B cell (primary cell): ENCODE data around the gene PSMA6. TPM values are rescaled to one million over a fixed set of nuclear protein-coding genes. Genes with fewer than 3 reads are reported as not detected.

Experiments used
- ATAC-seq: fragments of 200-7000 bp; cut with Tn5 transposase; one replicate; pipeline ENCODE4 v1.10.0; 2021; ENCODE audit warnings: low read depth, mild to moderate bottlenecking, moderate number of reproducible peaks, moderate library complexity
- CTCF ChIA-PET: fragments of 350-600 bp; sonication (Branson Sonifier 250); formaldehyde crosslinking; loops from one replicate; lab custom pipeline; 2021; ENCODE audit warnings: antibody characterized with exemption, inconsistent platforms; lab: Charles Lee
- POLR2A ChIA-PET: fragments of 350-600 bp; sonication (Branson Sonifier 250); formaldehyde crosslinking; loops from one replicate; lab custom pipeline; 2021; ENCODE audit warnings: antibody characterized with exemption; lab: Charles Lee
- DNase-seq: peaks from one replicate; pipeline ENCODE4 v3.0.0; 2013
- H2AFZ ChIP-seq: 2 replicates; pipeline ENCODE4 v1.6.1; 2012; ENCODE audit warnings: mild to moderate bottlenecking, low read depth, low read length; ENCODE audit not compliant: insufficient read depth, poor library complexity, severe bottlenecking
- H3K27ac ChIP-seq, 2 donors: 1 replicate in 1 of 2; 2 replicates in 1 of 2; pipeline ENCODE4 v1.5.1; 2012 to 2013; ENCODE audit warnings: low read length in 2 of 2, mild to moderate bottlenecking in 2 of 2, moderate library complexity in 1 of 2
- H3K27me3 ChIP-seq, 4 experiments: fragments of 200-600 bp in 1 of 4; sonication (generic) in 1 of 4; replicated peaks in 1 of 4; 1 replicate in 2 of 4; 2 replicates in 2 of 4; pipeline versions ENCODE4 v1.6.1 to v1.7.0; 2013 to 2016; ENCODE audit warnings: low read length in 3 of 4, mild to moderate bottlenecking in 2 of 4, mixed read lengths in 1 of 4, moderate library complexity in 1 of 4; ENCODE audit not compliant: insufficient read depth in 4 of 4, control insufficient read depth in 3 of 4; ENCODE audit errors: control extremely low read depth in 1 of 4
- H3K36me3 ChIP-seq, 2 experiments: replicated peaks in 1 of 2; 1 replicate in 1 of 2; 2 replicates in 1 of 2; pipeline versions ENCODE4 v1.6.1 to v1.7.1; 2013; ENCODE audit warnings: low read length in 1 of 2; ENCODE audit not compliant: insufficient read depth in 2 of 2, control insufficient read depth in 1 of 2; ENCODE audit errors: control extremely low read depth in 1 of 2, extremely low read depth in 1 of 2
- H3K4me1 ChIP-seq, 2 donors: fragments of 200-600 bp in 1 of 2; sonication (generic) in 1 of 2; 1 replicate in 1 of 2; 2 replicates in 1 of 2; pipeline versions ENCODE4 v1.5.1 to v1.6.1; 2013 to 2017; ENCODE audit warnings: low read length in 2 of 2; ENCODE audit not compliant: control insufficient read depth in 2 of 2, insufficient read depth in 2 of 2
- H3K4me2 ChIP-seq: replicated peaks from 2 replicates; pipeline ENCODE3; 2012; ENCODE audit warnings: mild to moderate bottlenecking, low read depth, low read length; ENCODE audit not compliant: poor library complexity, severe bottlenecking
- H3K4me3 ChIP-seq, 5 experiments: fragments of 200-600 bp in 1 of 5; sonication (generic) in 1 of 5; 1 replicate in 3 of 5; 2 replicates in 2 of 5; pipeline versions ENCODE4 v1.5.1 to v1.7.0; 2011 to 2016; ENCODE audit warnings: low read length in 4 of 5, mild to moderate bottlenecking in 4 of 5, low read depth in 2 of 5, control low read depth in 1 of 5, moderate library complexity in 1 of 5; ENCODE audit not compliant: insufficient read depth in 1 of 5; ENCODE audit errors: control extremely low read depth in 1 of 5, extremely low read depth in 1 of 5
- H3K79me2 ChIP-seq: fragments of 200-600 bp; sonication (generic); one replicate; pipeline ENCODE4 v1.6.0; 2016; ENCODE audit warnings: low read length; ENCODE audit not compliant: control insufficient read depth, insufficient read depth
- H3K9ac ChIP-seq: fragments of 200-600 bp; sonication (generic); 2 replicates; pipeline ENCODE4 v1.6.1; 2017; ENCODE audit warnings: mild to moderate bottlenecking, low read length, moderate library complexity
- H3K9me3 ChIP-seq, 3 donors: one replicate each; pipeline versions ENCODE4 v1.6.1 to v1.7.1; 2013; ENCODE audit warnings: low read length in 2 of 3; ENCODE audit not compliant: control insufficient read depth in 2 of 3, insufficient read depth in 1 of 3; ENCODE audit errors: control extremely low read depth in 1 of 3
- H4K20me1 ChIP-seq: 2 replicates; pipeline ENCODE4 v1.6.0; 2012; ENCODE audit warnings: mild to moderate bottlenecking, low read length; ENCODE audit not compliant: insufficient read depth, control insufficient read depth, poor library complexity, severe bottlenecking
- H3K27ac Mint-ChIP-seq: one replicate; pipeline ENCODE4 v1.8.0; 2021; ENCODE audit warnings: mixed read lengths
- H3K27me3 Mint-ChIP-seq: one replicate; pipeline ENCODE4 v1.8.0; 2021; ENCODE audit warnings: mixed read lengths
- H3K4me1 Mint-ChIP-seq: one replicate; pipeline ENCODE4 v1.8.0; 2021; ENCODE audit warnings: mixed read lengths
- H3K4me3 Mint-ChIP-seq: one replicate; pipeline ENCODE4 v1.8.0; 2021; ENCODE audit warnings: mixed read lengths
- H3K9me3 Mint-ChIP-seq: one replicate; pipeline ENCODE4 v1.8.0; 2022; ENCODE audit warnings: mixed read lengths; ENCODE audit not compliant: insufficient read depth
- EZH2 ChIP-seq: IDR thresholded peaks from 2 replicates; pipeline ENCODE4 v1.6.1; 2012; ENCODE audit warnings: borderline replicate concordance, low read depth, mild to moderate bottlenecking, moderate library complexity, low read length; ENCODE audit not compliant: insufficient read depth, poor library complexity, severe bottlenecking
- WGBS: methylation state at CpG from one replicate; pipeline ENCODE4 v1.1.5; 2013; ENCODE audit warnings: missing lambda C conversion rate; ENCODE audit not compliant: insufficient coverage; 5-methylcytosine and 5-hydroxymethylcytosine counted together
- intact Hi-C: fragments of 100-400 bp; cut with micrococcal nuclease; formaldehyde crosslinking; loops from one replicate; pipeline ENCODE4 v1.10.0; 2022
- polyA plus RNA-seq: library from polyadenylated mRNA; depleted of rRNA; stranded (reverse); fragments of >200 nt; gene quantifications from 2 replicates; pipeline ENCODE4 v1.2.3, GENCODE V29; 2012
- total RNA-seq, 2 donors: library from RNA; stranded (reverse); fragments of 120-200 nt in 1 of 2; gene quantifications; 1 replicate in 1 of 2; 2 replicates in 1 of 2; pipeline versions ENCODE4 v1.2.3 to v1.2.4, GENCODE V29; 2013 to 2022
- TF ChIP-seq, protein P1 (sequence below): fragments of 200-600 bp; IDR thresholded peaks from one replicate; pipeline ENCODE4 v1.8.0; 2022; ENCODE audit warnings: antibody characterized with exemption, mild to moderate bottlenecking

Gene PSMA6
- total and polyA plus RNA-seq, 2 donors (not counting 1 experiment from before 2014, with no cell fraction given) = 47.0 to 70.6 TPM

DNA sequence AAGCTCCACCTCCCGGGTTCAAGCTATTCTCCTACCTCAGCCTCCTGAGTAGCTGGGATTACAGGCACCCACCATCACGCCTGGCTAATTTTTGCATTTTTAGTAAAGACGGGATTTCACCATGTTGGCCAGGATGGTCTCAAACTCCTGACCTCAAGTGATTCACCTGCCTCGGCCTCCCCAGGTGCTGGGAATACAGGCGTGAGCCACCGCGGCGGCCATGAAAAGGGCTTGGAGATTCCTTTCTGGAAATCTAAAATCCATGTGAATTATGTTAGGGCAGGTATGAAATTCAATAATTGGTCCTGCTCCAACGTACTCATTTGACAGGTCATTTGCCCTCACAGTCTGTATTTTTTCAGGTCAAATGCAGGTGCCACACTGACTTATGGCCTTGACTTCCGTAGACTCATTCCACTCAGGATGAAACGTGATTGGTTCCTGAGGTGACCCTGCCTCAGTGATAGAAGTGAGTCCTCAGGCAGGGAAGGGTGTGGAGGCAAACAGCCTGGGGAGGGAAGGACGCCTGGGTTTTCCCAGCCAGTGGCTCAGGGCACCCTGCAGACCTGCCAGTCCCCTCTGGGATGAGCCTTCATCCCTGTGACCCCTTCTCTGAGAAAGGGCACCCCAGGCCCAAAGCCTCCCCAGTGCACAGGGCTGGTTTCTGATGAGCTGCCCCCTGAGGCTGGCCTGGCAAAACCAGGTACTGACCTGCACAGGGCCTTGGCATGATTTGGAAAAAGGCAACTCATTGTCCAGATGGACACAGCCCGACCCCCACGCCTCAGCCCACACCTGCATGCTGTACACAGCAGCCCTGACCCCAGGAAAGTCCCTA is 48.7 kb downstream of the PSMA6 start:
- TF ChIP-seq, protein P1, sequence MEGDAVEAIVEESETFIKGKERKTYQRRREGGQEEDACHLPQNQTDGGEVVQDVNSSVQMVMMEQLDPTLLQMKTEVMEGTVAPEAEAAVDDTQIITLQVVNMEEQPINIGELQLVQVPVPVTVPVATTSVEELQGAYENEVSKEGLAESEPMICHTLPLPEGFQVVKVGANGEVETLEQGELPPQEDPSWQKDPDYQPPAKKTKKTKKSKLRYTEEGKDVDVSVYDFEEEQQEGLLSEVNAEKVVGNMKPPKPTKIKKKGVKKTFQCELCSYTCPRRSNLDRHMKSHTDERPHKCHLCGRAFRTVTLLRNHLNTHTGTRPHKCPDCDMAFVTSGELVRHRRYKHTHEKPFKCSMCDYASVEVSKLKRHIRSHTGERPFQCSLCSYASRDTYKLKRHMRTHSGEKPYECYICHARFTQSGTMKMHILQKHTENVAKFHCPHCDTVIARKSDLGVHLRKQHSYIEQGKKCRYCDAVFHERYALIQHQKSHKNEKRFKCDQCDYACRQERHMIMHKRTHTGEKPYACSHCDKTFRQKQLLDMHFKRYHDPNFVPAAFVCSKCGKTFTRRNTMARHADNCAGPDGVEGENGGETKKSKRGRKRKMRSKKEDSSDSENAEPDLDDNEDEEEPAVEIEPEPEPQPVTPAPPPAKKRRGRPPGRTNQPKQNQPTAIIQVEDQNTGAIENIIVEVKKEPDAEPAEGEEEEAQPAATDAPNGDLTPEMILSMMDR = no peak
- no peak for TF ChIP-seq EZH2
- no peak overlapping the region for H3K4me3 Mint-ChIP-seq
- no peaks in the 10 kb centered on the region for H3K36me3 ChIP-seq
- no peaks in the 10 kb centered on the region for H3K27me3 Mint-ChIP-seq
- H4K20me1 ChIP-seq = no peaks in the 10 kb centered on the region
- peaks cover 16 to 26% of the 10 kb centered on the region in 2 donors for H3K4me1 ChIP-seq
- no peak overlapping the region for H3K27ac ChIP-seq
- peak overlapping the region; percentile 86 for H2AFZ ChIP-seq
- H3K9me3 ChIP-seq = no peaks in the 10 kb centered on the region
- intact Hi-C loops = no loop called here
- no peaks in the 10 kb centered on the region for H3K27me3 ChIP-seq
- no peak for ATAC-seq
- H3K9ac ChIP-seq = no peak overlapping the region
- H3K4me3 ChIP-seq = no peak overlapping the region
- DNase-seq = no peak
- WGBS = 98% methylated on average over 14 of the region's 14 CpGs
- no peak overlapping the region for H3K27ac Mint-ChIP-seq
- H3K79me2 ChIP-seq = no peaks in the 10 kb centered on the region
- ChIA-PET CTCF (interaction anchor here (1.2 kb wide), 1 partner anchor 81 kb away, joined by 3 read pairs; no protein-coding TSS in a partner anchor), POLR2A (interaction anchor here (0.6 to 1.9 kb wide), 3 partner anchors 27 to 64 kb away, joined by 3 to 7 read pairs (median 6); partner anchors contain the start of genes NFKBIA and PSMA6)
- H3K9me3 Mint-ChIP-seq = no peaks in the 10 kb centered on the region
- peak overlapping the region; percentile 76 for H3K4me2 ChIP-seq
- H3K4me1 Mint-ChIP-seq = peaks cover 22% of the 10 kb centered on the region

DNA sequence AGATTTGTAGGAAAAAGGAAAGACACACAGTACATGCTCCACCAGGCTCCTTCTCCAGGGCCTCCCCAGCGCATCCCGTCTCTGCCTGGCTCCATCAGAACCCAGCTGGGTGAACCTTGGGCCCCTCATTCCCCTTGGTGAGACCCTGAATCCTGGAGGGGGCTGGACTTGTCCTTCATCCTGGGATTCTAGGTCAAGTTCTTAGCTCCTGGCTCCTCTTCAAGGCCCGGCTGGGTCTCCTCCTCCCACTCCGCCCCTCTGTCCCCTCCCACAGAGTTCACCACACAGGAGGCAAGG is 49.2 kb downstream of the PSMA6 start:
- ChIA-PET CTCF (interaction anchor here (1.2 kb wide), 1 partner anchor 80 kb away, joined by 3 read pairs; no protein-coding TSS in a partner anchor), POLR2A (interaction anchor here (0.7 kb wide), 1 partner anchor 11 kb away, joined by 3 read pairs; no protein-coding TSS in a partner anchor)
- 35% methylated on average over 4 of the region's 4 CpGs for WGBS
- H3K4me3 Mint-ChIP-seq = no peak overlapping the region
- DNase-seq = no peak
- no peaks in the 10 kb centered on the region for H3K27me3 Mint-ChIP-seq
- H3K9me3 Mint-ChIP-seq = no peaks in the 10 kb centered on the region
- no peak overlapping the region for H3K27ac Mint-ChIP-seq
- no peak overlapping the region for H3K9ac ChIP-seq
- H3K4me1 ChIP-seq = peaks cover 16 to 26% of the 10 kb centered on the region in 2 donors
- no peaks in the 10 kb centered on the region for H3K79me2 ChIP-seq
- H4K20me1 ChIP-seq = no peaks in the 10 kb centered on the region
- H3K4me2 ChIP-seq = peak overlapping the region; percentile 26
- no peak overlapping the region for H3K27ac ChIP-seq
- peaks cover 22% of the 10 kb centered on the region for H3K4me1 Mint-ChIP-seq
- no peak overlapping the region for H3K4me3 ChIP-seq
- H3K27me3 ChIP-seq = no peaks in the 10 kb centered on the region
- H3K9me3 ChIP-seq = no peaks in the 10 kb centered on the region
- intact Hi-C loops = no loop called here
- no peak for ATAC-seq
- H2AFZ ChIP-seq = peak overlapping the region; percentile 70
- H3K36me3 ChIP-seq = no peaks in the 10 kb centered on the region
- no peak for TF ChIP-seq EZH2
- TF ChIP-seq, protein P1 = no peak
